AG08396 (cell line): ENCODE measurements around the gene THG1L.

Source experiments
- DNase-seq: peaks from one replicate; pipeline ENCODE4 v3.0.0; 2012; ENCODE audit warnings: low spot score, mixed read lengths

Gene THG1L

DNA sequence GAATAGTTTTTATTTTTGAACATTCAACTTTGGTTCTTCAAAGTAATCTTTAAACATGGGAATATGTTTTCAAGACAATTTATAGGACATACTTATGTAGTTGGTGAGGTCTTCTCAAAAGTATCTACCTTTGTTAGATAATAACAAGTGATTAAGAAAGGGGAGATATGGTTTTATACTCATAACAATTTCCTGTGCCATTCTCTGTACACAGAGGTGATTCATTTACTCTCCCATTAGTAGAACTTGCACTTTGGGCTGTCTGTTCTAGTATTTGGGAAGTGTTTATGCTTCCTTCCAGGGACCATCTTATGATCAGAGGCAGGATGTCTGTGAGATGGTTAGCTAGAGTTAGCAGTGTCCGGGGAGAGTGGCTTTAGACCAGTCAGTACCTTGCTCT, 27.5 kb downstream of the THG1L start:
- DNase-seq, result no peak

DNA sequence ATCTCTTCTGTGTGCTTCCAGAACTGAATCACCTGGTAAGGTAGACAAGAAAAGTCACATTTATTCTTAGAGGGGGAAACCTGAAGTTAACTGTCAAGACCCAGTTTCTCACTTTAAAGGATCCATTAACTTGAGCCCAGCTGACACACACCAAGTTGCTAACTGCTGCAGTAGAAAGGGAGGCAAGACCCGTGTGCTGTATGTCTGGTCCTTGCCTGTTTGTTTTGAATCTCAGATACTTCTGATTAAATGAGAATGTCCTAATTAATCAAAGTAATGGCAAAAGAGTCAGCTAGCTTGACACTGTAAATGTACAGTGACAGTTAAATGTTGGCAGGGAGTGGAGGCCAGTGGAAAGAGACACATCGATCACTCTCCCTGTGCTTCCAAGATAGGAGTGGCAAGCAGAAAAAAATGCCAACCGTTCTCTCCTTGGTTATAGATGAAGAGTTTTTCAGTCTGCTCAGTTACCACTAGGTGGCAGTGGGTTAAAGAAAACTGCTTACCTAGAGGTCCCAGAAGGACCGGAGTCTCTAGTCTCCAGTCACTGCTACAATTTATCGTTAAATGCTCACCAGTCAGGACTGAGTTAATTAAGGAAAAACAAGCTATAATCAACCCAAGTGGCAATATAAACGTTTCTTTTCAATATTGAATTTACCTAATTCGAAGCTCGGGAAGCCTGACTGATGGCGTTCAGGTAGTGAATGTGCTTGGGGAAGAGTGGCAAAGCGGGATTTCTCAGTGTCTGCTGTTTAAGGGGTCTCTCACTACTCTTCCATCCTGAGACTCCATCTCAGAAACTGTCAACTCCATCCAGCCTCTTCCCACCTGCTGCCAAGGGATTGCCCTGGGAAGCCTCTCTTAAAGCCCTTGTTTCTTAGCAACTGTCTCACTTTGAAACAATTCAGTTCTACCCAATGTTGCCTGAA, 30.7 kb downstream of the THG1L start:
- peak; percentile 66 for DNase-seq

DNA sequence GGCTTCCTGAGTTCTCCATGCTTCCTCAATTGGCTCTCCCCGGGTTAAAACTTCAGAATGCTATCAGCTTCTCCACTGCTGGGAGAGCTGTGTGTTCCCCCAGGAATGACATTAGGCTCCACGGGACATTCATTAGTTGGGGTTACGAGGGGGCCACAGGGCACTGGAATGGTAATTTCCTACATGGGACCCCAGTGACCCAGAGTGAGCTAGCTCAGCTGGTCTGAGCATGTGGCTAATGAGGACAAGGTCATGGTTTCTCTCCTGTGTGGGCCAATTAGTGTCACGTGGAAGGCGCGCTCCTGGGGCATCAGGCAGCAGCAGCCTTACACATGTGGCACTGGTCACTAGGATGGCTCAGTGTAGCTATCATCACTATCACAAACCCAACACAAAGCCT, 33.3 kb downstream of the THG1L start:
- no peak for DNase-seq

DNA sequence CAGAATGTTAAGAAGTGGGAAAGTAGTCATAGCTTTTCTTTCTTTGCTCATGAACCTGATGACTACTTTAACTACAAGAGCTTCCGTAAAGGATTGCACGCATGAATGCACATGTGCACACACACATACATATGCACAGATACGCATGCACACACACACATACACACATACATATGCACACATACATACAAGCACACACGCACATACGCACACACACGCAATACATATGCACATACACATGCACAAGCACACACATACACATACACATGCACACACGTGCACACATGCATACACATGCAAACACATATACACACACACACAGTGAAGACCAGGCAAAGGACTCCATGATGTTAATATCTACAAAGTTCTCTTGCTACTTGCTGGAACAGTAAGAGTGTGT, 35.2 kb downstream of the THG1L start:
- DNase-seq, result no peak

DNA sequence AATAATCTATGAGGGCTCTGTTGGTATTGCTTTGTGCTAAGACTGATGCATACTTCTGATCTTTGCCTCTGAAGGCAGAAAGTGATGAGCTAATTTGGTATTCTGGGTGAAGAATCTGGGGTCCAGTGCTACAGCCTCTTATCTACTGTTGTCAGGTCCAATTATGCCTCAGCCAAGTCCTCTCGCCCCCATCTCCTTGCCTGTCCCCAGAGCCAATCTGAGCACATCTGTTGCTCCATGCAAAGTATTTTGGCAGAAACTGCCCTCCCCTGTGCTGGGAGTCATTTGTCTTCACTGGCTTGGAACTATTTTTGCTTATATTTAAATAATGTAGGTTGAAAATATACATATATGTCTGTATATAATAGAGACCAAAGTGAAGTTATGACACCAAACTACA, 35.7 kb downstream of the THG1L start:
- no peak for DNase-seq

DNA sequence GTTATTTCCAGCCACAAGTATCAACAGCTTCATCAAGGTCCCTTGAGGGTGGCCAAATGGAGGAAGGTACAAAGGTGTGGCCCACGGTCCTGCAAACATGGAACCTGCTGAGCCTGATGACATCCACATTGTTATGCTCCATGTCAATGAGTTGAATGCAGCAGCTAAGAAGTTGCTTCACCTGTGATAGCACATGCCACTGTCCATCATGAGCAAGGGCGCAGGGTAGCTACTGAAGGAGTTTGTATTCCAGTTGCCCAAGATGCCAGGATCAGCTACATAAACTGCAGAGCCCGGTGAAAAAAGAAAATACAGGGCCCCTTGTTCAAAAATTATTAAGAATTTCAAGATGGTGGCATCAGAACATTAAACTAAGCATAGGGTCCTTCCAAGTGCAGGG, 36.5 kb downstream of the THG1L start:
- no peak for DNase-seq

DNA sequence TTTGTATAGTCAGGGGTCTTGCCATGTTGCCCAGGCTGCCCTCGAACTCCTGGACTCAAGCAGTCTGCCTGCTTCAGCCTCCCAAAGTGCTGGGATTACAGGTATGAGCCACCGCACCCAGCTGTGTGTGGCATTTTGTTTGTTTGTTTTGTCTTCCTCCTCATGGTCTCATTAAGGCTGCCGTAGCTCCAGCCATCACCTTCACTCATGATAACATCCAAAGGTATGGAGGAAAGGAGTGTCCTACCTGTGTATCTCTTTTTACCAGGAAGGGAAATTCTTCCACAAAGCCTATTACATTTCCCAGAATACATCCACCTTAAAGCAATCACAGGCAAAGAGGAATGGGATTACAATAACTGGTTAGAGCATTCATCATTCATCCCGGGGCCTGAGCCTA, 39.4 kb downstream of the THG1L start:
- no peak for DNase-seq

DNA sequence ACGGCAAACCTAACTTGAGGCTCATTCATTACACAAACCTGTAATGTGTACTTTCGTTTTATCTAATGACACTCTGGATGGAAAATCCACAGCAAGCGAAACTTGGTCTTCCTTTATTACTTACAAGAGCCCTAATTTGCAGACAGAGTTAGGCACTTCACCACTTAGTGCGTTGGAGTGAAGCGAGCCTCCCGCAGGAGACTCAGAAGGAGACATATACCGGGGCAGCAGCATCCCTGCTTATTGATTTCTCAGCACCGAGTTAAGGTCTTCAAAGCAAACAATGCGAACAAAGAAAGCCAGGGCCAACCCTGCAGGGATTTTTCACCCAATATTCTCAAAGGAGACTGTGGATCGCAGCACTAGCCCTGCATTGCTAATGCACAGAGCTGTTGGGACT, 40.9 kb downstream of the THG1L start:
- no peak for DNase-seq

DNA sequence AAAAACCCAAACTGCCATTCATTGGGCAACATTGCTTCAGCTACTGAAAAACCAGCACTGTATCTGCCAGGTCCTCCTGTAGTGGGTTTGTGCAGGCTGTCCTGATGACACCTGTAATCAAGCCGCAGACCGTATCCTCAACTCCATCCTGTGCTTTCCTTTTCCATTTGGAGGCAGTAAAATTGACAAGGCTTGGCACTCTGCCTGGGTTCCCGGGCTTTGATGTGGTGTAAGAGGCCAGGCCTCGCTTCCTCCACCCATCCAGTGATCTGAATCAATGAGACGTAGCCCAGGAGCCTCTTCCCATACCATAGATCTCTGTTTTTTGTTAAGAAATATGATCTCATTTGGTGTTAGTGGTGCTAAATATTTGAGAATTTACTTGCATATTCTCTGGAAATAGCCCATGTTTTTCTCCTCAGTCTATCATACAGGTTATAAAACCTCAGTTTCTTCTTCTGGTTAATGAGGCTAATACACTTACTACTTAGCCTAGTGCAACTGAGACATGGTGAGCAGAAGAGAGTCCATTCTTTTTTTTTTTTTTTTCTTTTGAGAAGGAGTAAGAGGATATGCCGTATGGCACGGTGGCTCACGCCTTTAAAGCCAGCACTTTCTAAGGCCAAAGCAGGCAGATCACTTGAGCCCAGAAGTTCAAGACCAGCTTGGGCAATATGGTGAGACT, 47.0 kb downstream of the THG1L start:
- no peak for DNase-seq

DNA sequence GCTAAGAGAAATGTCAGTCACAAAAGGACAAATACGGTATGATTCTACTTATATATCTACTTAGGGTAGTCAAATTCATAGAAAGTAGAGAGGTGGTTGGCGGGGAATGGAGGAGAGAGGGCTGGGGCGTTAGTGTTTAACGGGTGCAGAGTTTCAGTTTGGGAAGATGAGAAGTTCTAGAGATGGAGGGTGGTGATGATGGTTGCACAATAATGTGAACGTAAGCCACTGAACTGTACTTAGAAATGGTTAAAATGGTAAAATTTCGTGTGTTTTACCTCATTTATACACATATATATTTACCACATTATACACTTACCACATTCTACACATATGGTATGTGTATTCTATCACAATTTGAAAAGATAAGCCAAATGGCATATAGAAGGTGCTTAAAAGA, 48.0 kb downstream of the THG1L start:
- DNase-seq, result no peak

DNA sequence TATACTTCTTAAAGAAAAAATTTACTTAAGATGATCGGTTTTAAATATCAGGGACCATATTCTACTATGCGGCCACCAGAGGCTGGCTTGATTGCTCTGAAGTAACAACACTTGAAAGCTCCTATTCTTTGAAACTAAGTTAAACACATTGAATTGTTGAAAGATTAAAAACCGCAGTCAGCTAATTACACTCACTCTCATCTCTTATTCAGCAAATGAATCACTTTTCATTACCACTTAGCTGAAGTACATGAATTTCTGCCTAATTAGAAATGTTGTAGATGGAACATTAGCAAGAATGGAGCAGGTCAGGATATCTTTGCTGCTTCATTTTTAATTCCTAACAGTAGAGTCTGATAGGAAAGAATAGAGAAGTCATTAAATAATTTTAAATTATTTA, 54.6 kb downstream of the THG1L start:
- no peak for DNase-seq
